ENCODE results near the gene SLAMF6.

Gene SLAMF6

GRCh38 chr1:160549665-160550006 is 26.6 kb upstream of the SLAMF6 start:
- no peak for TF ChIP-seq CTCF (IDR thresholded peaks at IDR 0.05)
- no peak overlapping the region for H3K4me3 ChIP-seq
- no peak for DNase-seq (ENCODE audit: low spot score)
- no peak overlapping the region for H3K27ac ChIP-seq

- no peak overlapping the region for H3K27ac ChIP-seq
- no peak for DNase-seq (ENCODE audit: low spot score)
- H3K4me3 ChIP-seq: no peak overlapping the region
- no peak for TF ChIP-seq CTCF (IDR thresholded peaks at IDR 0.05)
Measured at GRCh38 chr1:160548960-160549664, 26.1 kb upstream of the SLAMF6 start.

- Histone ChIP-seq H3K4me3 (no peak overlapping the region), H3K27ac (no peak overlapping the region)
- TF ChIP-seq CTCF (IDR thresholded peaks at IDR 0.05): no peak
- no peak for DNase-seq (ENCODE audit: low spot score)
Measured at GRCh38 chr1:160548183-160548582, 25.1 kb upstream of the SLAMF6 start.

GRCh38 chr1:160547422-160547821 is 24.4 kb upstream of the SLAMF6 start:
- Histone ChIP-seq H3K4me3 (no peak overlapping the region), H3K27ac (no peak overlapping the region)
- TF ChIP-seq CTCF (IDR thresholded peaks at IDR 0.05): no peak
- no peak for DNase-seq (ENCODE audit: low spot score)

- Histone ChIP-seq H3K4me3 (no peak overlapping the region), H3K27ac (peak overlapping the region in 1 of 2 donors; percentile 32)
- no peak for TF ChIP-seq CTCF (IDR thresholded peaks at IDR 0.05)
- no peak for DNase-seq (ENCODE audit: low spot score)
Measured at GRCh38 chr1:160546942-160547341, 23.9 kb upstream of the SLAMF6 start.

- no peak for TF ChIP-seq CTCF (IDR thresholded peaks at IDR 0.05)
- no peak overlapping the region for H3K27ac ChIP-seq
- H3K4me3 ChIP-seq: no peak overlapping the region
- no peak for DNase-seq (ENCODE audit: low spot score)
Measured at GRCh38 chr1:160544647-160545046, 21.6 kb upstream of the SLAMF6 start.

- H3K27ac ChIP-seq: no peak overlapping the region
- DNase-seq (ENCODE audit: low spot score): no peak
- H3K4me3 ChIP-seq: no peak overlapping the region
- TF ChIP-seq CTCF (IDR thresholded peaks at IDR 0.05): no peak
Measured at GRCh38 chr1:160542303-160542945, 19.4 kb upstream of the SLAMF6 start.
